ENCODE data around the gene PTGFRN. TPM values are rescaled to one million over a fixed set of nuclear protein-coding genes. Genes with fewer than 3 reads are reported as not detected.

The PTGFRN gene
- total RNA-seq, 4 donors from 2014 or later = 10.7 to 39.8 (median 28.5) TPM

DNA sequence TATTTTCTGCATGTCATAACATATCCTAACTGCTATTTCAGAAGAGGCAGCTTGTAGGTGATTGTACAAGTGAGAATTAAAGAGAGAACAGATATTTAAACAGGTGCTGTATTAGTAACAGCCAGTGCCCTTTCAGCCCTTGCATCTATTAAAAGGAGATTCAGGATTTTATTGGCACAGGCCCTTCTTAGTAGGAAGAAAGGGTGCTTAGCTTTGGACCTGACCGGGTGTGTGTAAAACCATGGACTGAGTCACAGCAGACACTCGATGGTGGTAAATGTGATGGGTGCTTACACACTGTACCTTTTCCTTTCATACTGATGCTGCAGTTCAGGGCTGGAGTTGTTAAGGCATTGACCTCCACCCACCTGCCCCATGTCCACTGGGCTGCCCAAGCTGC is 79.2 kb downstream of the PTGFRN start:
- ATAC-seq (ENCODE audit: low FRiP score) (no peak), DNase-seq (ENCODE audit: low spot score) (no peak)
- TF ChIP-seq CTCF (IDR thresholded peaks at IDR 0.05) = no peak

DNA sequence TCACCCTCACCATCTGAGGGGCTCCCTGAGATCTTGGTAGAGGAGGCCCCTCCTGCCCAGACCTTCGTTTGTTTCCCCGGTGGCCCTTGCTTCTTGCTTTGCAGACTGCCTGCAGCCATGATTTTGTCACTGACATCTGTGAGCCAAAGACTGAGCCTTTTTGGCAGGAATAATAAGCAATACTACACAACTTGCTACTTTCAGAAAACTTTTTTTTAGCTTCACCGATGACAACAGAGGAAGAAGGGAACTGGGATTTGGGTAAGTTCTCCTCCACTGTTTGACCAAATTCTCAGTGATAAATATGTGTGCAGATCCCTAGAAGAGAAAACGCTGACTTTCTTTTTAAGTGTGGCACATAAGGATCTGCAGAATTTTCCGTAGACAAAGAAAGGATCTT is 80.1 kb downstream of the PTGFRN start:
- ATAC-seq (ENCODE audit: low FRiP score) (no peak), DNase-seq (ENCODE audit: low spot score) (no peak)
- no peak for TF ChIP-seq CTCF (IDR thresholded peaks at IDR 0.05)

- TF ChIP-seq CTCF (IDR thresholded peaks at IDR 0.05) = no peak
- ATAC-seq (ENCODE audit: low FRiP score) (peak; percentile 60), DNase-seq (ENCODE audit: low spot score) (peak; percentile 44)
Measured at GRCh38 chr1:116990612-116991151, 81.0 kb downstream of the PTGFRN start.

DNA sequence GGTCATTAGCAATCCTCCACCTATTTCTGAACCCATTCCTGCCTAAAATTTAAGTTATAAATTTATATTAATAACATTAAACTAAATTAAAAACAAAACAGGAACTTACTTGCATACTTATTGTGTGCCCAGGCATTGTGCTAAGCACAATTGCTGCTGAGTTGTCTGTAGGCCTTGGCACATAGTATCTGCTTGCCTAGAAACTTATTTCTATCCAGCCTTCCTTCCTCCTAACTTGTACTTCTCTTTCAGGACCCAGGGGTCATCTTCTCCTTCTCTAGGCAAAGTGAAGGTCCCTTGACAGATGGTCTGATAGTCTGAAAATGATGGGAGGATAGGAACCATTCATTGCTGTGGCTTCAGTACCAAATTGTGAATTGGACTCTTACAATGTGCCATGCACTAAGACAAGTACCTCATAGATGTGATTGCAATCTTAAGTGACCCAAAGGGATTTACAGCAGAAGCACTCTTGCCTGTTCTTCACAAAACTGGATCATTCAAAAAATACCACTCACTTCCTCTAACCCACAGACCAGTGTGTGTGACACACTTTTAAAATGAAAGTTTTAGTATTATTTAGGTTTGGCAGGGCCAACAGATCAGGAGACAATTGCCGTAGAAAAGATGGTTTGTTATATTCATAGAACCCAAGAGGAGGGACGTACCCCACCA is 81.6 kb downstream of the PTGFRN start:
- no peak for TF ChIP-seq CTCF (IDR thresholded peaks at IDR 0.05)
- no peak for ATAC-seq (ENCODE audit: low FRiP score)
- DNase-seq (ENCODE audit: low spot score) = no peak

DNA sequence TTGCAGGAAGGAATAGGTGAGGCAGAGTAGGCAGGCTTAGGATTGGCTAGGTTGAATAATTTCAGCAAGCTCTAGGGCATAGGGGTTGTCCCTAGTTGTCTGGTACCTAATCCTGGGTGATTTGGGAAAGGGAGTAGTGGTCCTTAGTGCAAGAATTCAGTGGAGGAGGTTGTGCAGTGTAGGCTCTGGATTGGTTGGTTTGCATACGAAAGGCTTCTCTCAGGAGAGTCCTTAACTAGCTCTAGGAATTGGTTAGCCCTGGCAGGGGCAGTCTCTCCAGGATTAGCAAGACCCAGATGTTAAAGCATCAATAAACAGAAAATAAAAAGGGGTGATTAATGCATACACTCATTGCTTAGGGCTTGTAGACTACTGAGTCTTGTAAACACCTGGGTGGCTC is 82.2 kb downstream of the PTGFRN start:
- no peak for ATAC-seq (ENCODE audit: low FRiP score)
- no peak for DNase-seq (ENCODE audit: low spot score)
- no peak for TF ChIP-seq CTCF (IDR thresholded peaks at IDR 0.05)

DNA sequence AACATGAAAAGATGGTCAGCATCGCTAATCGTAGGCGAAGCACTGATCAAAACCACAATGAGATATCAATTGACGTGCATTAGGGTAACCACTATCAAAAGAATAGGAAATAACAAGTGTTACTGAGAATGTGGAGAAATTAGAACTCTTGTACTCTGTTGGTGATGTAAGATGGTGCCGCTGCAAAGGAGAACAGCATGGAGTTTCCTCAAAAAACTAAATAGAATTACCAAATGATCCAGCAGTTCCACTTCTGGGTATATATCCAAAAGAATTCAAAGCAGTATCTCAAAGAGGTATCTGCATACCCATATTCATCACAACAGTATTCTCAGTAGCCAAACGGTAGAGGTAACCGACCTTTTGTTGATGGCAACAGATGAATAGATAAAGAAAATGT is 83.6 kb downstream of the PTGFRN start:
- TF ChIP-seq CTCF (IDR thresholded peaks at IDR 0.05) = no peak
- ATAC-seq (ENCODE audit: low FRiP score) = no peak
- no peak for DNase-seq (ENCODE audit: low spot score)

DNA sequence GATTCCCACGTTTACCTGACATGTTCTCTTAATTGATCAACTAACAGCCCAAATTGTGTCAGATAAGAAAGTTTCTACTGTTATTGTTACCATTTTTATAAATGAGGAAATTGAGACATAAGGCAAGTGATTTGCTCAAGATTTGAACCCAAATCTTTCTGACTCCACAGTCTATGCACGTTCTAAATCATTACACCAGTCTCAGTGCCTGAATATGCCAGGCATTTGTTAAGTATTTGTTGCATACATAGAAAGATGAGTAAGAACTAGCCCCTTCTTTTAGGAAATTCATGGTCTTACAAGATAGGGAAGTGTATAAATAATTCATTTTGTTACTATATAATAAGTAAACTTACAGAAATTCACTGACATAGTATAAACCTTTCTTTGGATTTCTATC is 84.7 kb downstream of the PTGFRN start:
- DNase-seq (ENCODE audit: low spot score) (no peak), ATAC-seq (ENCODE audit: low FRiP score) (no peak)
- TF ChIP-seq CTCF (IDR thresholded peaks at IDR 0.05) = no peak

Data from omental fat pad (tissue), 4 donors.